HCT116 (cell line): Measurements from ENCODE around the gene MTIF3. TPM values are rescaled to one million over a fixed set of nuclear protein-coding genes. Genes with fewer than 3 reads are reported as not detected.

Source experiments
- ATAC-seq: fragments of 200-7000 bp; cut with Tn5 transposase; 2 replicates; pipeline ENCODE4 v1.9.1; 2020; ENCODE audit warnings: mild to moderate bottlenecking, moderate library complexity
- Bru-seq: library from RNA; stranded (reverse); fragments of 400-500 nt; gene quantifications from one replicate; lab custom pipeline; 2021; lab: Mats Ljungman, UMichigan
- BruChase-seq, 2 experiments: library from RNA; stranded (reverse); fragments of 400-500 nt; gene quantifications; one replicate each; lab custom pipeline; 2021; lab: Mats Ljungman, UMichigan
- BruUV-seq: library from RNA; stranded (reverse); fragments of 400-500 nt; replicated peaks from 2 replicates; lab custom pipeline; 2021; lab: Mats Ljungman, UMichigan
- CTCF ChIA-PET: fragments of 300-600 bp; sonication (Branson Sonifier 250); formaldehyde crosslinking; loops from one replicate; lab custom pipeline; 2021; ENCODE audit warnings: antibody characterized with exemption; lab: Charles Lee
- POLR2A ChIA-PET: fragments of 300-600, 350-600 bp; sonication (Branson Sonifier 250); formaldehyde crosslinking; loops from one replicate; lab custom pipeline; 2021; ENCODE audit warnings: antibody characterized with exemption; lab: Charles Lee
- RAD21 ChIA-PET, 2 experiments: fragments of 300-600 bp; sonication (Branson Sonifier 250); formaldehyde crosslinking; loops; one replicate each; lab custom pipeline; 2023; ENCODE audit warnings: low total read pairs in 2 of 2; ENCODE audit not compliant: uncharacterized antibody in 2 of 2, unreplicated experiment in 2 of 2, low non-redundant PET in 1 of 2; lab: Charles Lee
- DNase-seq: peaks from one replicate; pipeline ENCODE4 v3.0.0-alpha.2; 2010; ENCODE audit warnings: low read depth, low spot score
- H2AFZ ChIP-seq: fragments of 200-600 bp; shearing (Covaris generic), sonication (generic); 2 replicates; pipeline ENCODE4 v1.6.1; 2017; ENCODE audit warnings: low read depth, mixed run types, mixed read lengths, antibody characterized with exemption, low read length; ENCODE audit not compliant: poor library complexity, severe bottlenecking
- H3K27ac ChIP-seq: 2 replicates; pipeline ENCODE4 v1.5.1; 2012; ENCODE audit warnings: low read depth, low read length
- H3K27me3 ChIP-seq: fragments of 200-600 bp; sonication (generic); 2 replicates; pipeline ENCODE4 v1.6.1; 2016; ENCODE audit warnings: mixed run types, low read length, mixed read lengths; ENCODE audit not compliant: insufficient read depth
- H3K36me3 ChIP-seq, 2 experiments: fragments of 200-500 bp in 1 of 2; fragments of 200-600 bp in 1 of 2; sonication (Bioruptor generic) in 1 of 2; sonication (generic) in 1 of 2; 2 replicates each; pipeline versions ENCODE4 v1.5.1 to v1.6.1; 2014 to 2016; ENCODE audit warnings: low read length in 2 of 2, inconsistent platforms in 1 of 2, mixed read lengths in 1 of 2, mixed run types in 1 of 2; ENCODE audit not compliant: insufficient read depth in 2 of 2, control insufficient read depth in 1 of 2
- H3K4me1 ChIP-seq, 2 experiments: fragments of 200-600 bp in 1 of 2; sonication (generic) in 1 of 2; 2 replicates each; pipeline versions ENCODE4 v1.5.1 to v1.6.1; 2012 to 2017; ENCODE audit warnings: low read length in 2 of 2, inconsistent platforms in 1 of 2, mild to moderate bottlenecking in 1 of 2, mixed read lengths in 1 of 2, mixed run types in 1 of 2, moderate library complexity in 1 of 2; ENCODE audit not compliant: insufficient read depth in 2 of 2, control insufficient read depth in 1 of 2
- H3K4me2 ChIP-seq: fragments of 200-600 bp; sonication (generic); 2 replicates; pipeline ENCODE4 v1.6.1; 2017; ENCODE audit warnings: mixed run types, low read length, mixed read lengths
- H3K4me3 ChIP-seq, 2 experiments: fragments of 200-600 bp in 1 of 2; sonication (generic) in 1 of 2; replicated peaks in 1 of 2; 2 replicates each; pipeline ENCODE4 v1.5.1; 2011 to 2016; ENCODE audit warnings: low read length in 2 of 2, control low read depth in 1 of 2, low read depth in 1 of 2, mild to moderate bottlenecking in 1 of 2, mixed read lengths in 1 of 2, mixed run types in 1 of 2
- H3K79me2 ChIP-seq: fragments of 200-600 bp; sonication (generic); 2 replicates; pipeline ENCODE4 v1.6.1; 2017; ENCODE audit warnings: mild to moderate bottlenecking, mixed run types, low read length, moderate library complexity, mixed read lengths; ENCODE audit not compliant: insufficient read depth
- H3K9ac ChIP-seq: fragments of 200-600 bp; sonication (generic); 2 replicates; pipeline ENCODE4 v1.6.1; 2016; ENCODE audit warnings: low read length, mixed read lengths
- H3K9me2 ChIP-seq: fragments of 200-600 bp; sonication (generic), shearing (Covaris generic); 2 replicates; pipeline ENCODE4 v1.6.1; 2017; ENCODE audit warnings: mixed run types, mild to moderate bottlenecking, moderate library complexity; ENCODE audit not compliant: insufficient read depth
- H3K9me3 ChIP-seq, 2 experiments: fragments of 200-500 bp in 1 of 2; fragments of 200-600 bp in 1 of 2; sonication (Bioruptor generic) in 1 of 2; sonication (generic) in 1 of 2; 2 replicates each; pipeline ENCODE4 v1.6.1; 2014 to 2017; ENCODE audit warnings: low read length in 2 of 2, mixed read lengths in 2 of 2, inconsistent platforms in 1 of 2, low read depth in 1 of 2, mild to moderate bottlenecking in 1 of 2, mixed run types in 1 of 2, moderate library complexity in 1 of 2; ENCODE audit not compliant: control insufficient read depth in 1 of 2, insufficient read depth in 1 of 2
- H4K20me1 ChIP-seq: fragments of 200-600 bp; sonication (generic), shearing (Covaris generic); 2 replicates; pipeline ENCODE4 v1.6.1; 2017; ENCODE audit warnings: mixed run types, mild to moderate bottlenecking, moderate library complexity; ENCODE audit not compliant: insufficient read depth
- ATF3 ChIP-seq: IDR thresholded peaks from 2 replicates; pipeline ENCODE4 v1.6.1; 2012
- CBX3 ChIP-seq: IDR thresholded peaks from 2 replicates; pipeline ENCODE4 v1.6.1; 2012; ENCODE audit warnings: low read depth
- CEBPB ChIP-seq: IDR thresholded peaks from 2 replicates; pipeline ENCODE4 v1.6.1; 2012; ENCODE audit warnings: low read depth
- EZH2 ChIP-seq: fragments of 200-600 bp; sonication (generic); IDR thresholded peaks from 2 replicates; pipeline ENCODE4 v1.6.1; 2017; ENCODE audit warnings: antibody characterized with exemption, mixed run types
- EZH2phosphoT487 ChIP-seq: fragments of 200-600 bp; IDR thresholded peaks from 2 replicates; pipeline ENCODE4 v1.6.1; 2018; ENCODE audit warnings: antibody characterized with exemption, borderline replicate concordance
- FOSL1 ChIP-seq: IDR thresholded peaks from 2 replicates; pipeline ENCODE4 v1.6.1; 2012; ENCODE audit warnings: low read depth
- JUND ChIP-seq: IDR thresholded peaks from 2 replicates; pipeline ENCODE4 v1.6.1; 2012
- POLR2A ChIP-seq: IDR thresholded peaks from 2 replicates; pipeline ENCODE4 v1.7.0; 2011; ENCODE audit warnings: borderline replicate concordance; ENCODE audit not compliant: insufficient read depth, insufficient read length; ENCODE audit errors: extremely low read depth
- POLR2AphosphoS5 ChIP-seq: IDR thresholded peaks from 2 replicates; pipeline ENCODE4 v1.6.1; 2011; ENCODE audit warnings: mild to moderate bottlenecking, low read depth, low read length, moderate library complexity
- RAD21 ChIP-seq: IDR thresholded peaks from 2 replicates; pipeline ENCODE4 v1.6.1; 2012; ENCODE audit warnings: low read depth, mild to moderate bottlenecking
- REST ChIP-seq: IDR thresholded peaks from 2 replicates; pipeline ENCODE4 v1.6.1; 2012; ENCODE audit warnings: low read depth
- SIN3A ChIP-seq: IDR thresholded peaks from 2 replicates; pipeline ENCODE4 v1.6.1; 2012; ENCODE audit warnings: low read depth
- TCF7L2 ChIP-seq: IDR thresholded peaks from 2 replicates; pipeline ENCODE4 v1.7.0; 2011; ENCODE audit warnings: borderline replicate concordance, inconsistent platforms; ENCODE audit not compliant: insufficient read depth, insufficient read length; ENCODE audit errors: extremely low read depth
- YY1 ChIP-seq: IDR thresholded peaks from 2 replicates; pipeline ENCODE4 v1.6.1; 2011; ENCODE audit warnings: low read length, low read depth, moderate library complexity, mild to moderate bottlenecking; ENCODE audit not compliant: insufficient replicate concordance; ENCODE audit errors: extremely low read depth
- ZBTB33 ChIP-seq: IDR thresholded peaks from 2 replicates; pipeline ENCODE4 v1.6.1; 2011; ENCODE audit warnings: mild to moderate bottlenecking, low read length, moderate library complexity; ENCODE audit not compliant: insufficient replicate concordance; ENCODE audit errors: extremely low read depth
- ZFX ChIP-seq: fragments of 450-650 bp; IDR thresholded peaks from 2 replicates; pipeline ENCODE4 v1.6.1; 2017
- ZNF274 ChIP-seq: fragments of 200-500 bp; sonication (Bioruptor generic); IDR thresholded peaks from 2 replicates; pipeline ENCODE4 v1.6.1; 2014; ENCODE audit warnings: mild to moderate bottlenecking, low read depth, low read length, inconsistent platforms
- intact Hi-C: fragments of 100-400 bp; cut with micrococcal nuclease; formaldehyde crosslinking; loops from 2 replicates; pipeline ENCODE4 v1.10.0; 2022
- long read RNA-seq: library from polyadenylated mRNA; unstranded; transcript quantifications from one replicate; pipeline ENCODE4 v2.0.0, GENCODE V29; 2021; ENCODE audit not compliant: unreplicated experiment
- polyA plus RNA-seq: library from polyadenylated mRNA; unstranded; fragments of >200 nt; gene quantifications from 2 replicates; pipeline ENCODE4 v1.2.1, GENCODE V29; 2012; ENCODE audit warnings: missing spikeins
- total RNA-seq: library from RNA; stranded (reverse); gene quantifications from one replicate; pipeline ENCODE4 v1.2.1, GENCODE V29; 2021; ENCODE audit not compliant: unreplicated experiment
- TF ChIP-seq, protein P1 (sequence below): IDR thresholded peaks from 2 replicates; pipeline ENCODE4 v1.6.1; 2012

The MTIF3 gene
- total RNA-seq (27.8 TPM), Bru-seq, nascent RNA (percentile 75 among the genes with signal in this experiment), BruChase-seq, experiment 1, labeled RNA remaining after a 6-hour chase (percentile 68 among the genes with signal in this experiment), BruChase-seq, experiment 2, labeled RNA remaining after a 2-hour chase (percentile 75 among the genes with signal in this experiment)
- polyA plus RNA-seq, result 21.0 and 31.5 TPM in 2 replicates
- long read RNA-seq, partial matches to known transcripts, result 9 of 30 reads
- long read RNA-seq, other reads (novel, unspliced or antisense), result 16 of 30 reads

DNA sequence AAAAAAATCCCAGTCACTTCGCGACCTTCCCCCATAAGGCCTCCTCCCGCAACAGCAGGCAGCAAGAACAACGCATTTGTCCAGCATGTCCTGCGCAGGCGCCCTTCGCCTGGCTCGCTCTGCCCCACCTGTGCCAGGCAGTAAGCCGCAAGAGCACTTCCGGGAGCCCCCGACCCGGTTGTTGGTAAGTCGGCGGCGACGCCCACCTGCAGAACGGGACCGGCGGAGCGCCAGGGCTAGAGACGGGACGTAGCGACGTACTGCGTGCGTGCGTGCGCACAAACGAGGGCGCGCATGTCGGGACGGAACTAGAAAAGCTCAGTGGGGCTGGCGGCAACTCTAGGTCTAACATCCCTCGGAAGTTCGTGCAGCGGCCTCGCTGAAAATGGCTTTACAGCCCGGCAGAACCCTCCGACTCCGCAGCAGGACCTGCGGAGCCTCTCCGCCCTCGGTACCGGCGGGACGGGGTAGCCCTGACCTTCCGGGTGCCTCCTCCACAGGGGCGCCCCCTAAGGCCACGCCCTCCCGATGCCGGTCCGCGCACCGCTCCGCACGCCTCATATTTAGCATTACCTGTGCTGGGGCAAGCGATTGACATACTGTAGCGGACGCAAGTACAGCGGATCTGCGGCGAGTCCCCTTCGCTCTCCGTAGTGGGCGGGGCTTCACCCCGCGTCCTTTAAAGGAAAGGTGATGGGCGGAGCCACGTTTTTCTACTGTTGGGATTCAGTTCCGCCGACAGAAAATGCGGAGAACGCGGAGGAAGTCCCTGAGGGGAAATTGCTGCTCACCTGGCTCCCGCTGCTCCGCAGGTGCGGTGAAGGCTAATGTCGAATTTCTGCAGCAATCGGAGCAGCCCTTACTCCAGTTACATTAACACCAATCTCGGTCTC, at the start of gene MTIF3:
Gene MTIF3 (minus strand): TSS at position 629 of the 893 bp plus-strand sequence. CDS start 10,116 bp downstream, outside the sequence.
- DNase-seq, result peak; percentile 95
- POLR2A ChIA-PET, result interaction anchor here (0.5 to 2.8 kb wide), 8 partner anchors 10 to 652 kb away, joined by 3 to 21 read pairs (median 3); no protein-coding TSS in a partner anchor
- peak within 1 kb of the TSS; percentile 76 for H3K9ac ChIP-seq
- BruUV-seq, result no TSS peak
- ATAC-seq, result peak; percentile 91
- no peaks in the 10 kb centered on the region for H4K20me1 ChIP-seq
- intact Hi-C loops, result loop anchor here (1.0 to 5.0 kb wide), 2 partner anchors 24 to 172 kb away; partner anchors contain the start of genes LNX2 and POLR1D
- RAD21 ChIA-PET, result interaction anchor here in 1 of 2 experiments (1.0 kb wide), 1 partner anchor 376 kb away, joined by 4 read pairs; no protein-coding TSS in a partner anchor
- peak within 1 kb of the TSS; percentile 19 for H2AFZ ChIP-seq
- H3K4me3 ChIP-seq, result peak within 1 kb of the TSS; percentile 61 to 68
- peak within 1 kb of the TSS; percentile 99 for H3K27ac ChIP-seq
- H3K36me3 ChIP-seq, result no peaks in the 10 kb centered on the region
- no peaks in the 10 kb centered on the region for H3K9me3 ChIP-seq
- H3K9me2 ChIP-seq, result no peaks in the 10 kb centered on the region
- peaks cover 26% of the 10 kb centered on the region for H3K79me2 ChIP-seq
- peaks cover 14 to 21% of the 10 kb centered on the region in 2 experiments for H3K4me1 ChIP-seq
- H3K4me2 ChIP-seq, result peak within 1 kb of the TSS; percentile 87
- H3K27me3 ChIP-seq, result no peaks in the 10 kb centered on the region
- CTCF ChIA-PET, result interaction anchor here (1.1 to 2.1 kb wide), 4 partner anchors 24 to 504 kb away, joined by 3 to 8 read pairs (median 4); no protein-coding TSS in a partner anchor
- TF ChIP-seq FOSL1 (no peak), POLR2A (peak; percentile 88), CBX3 (no peak), SIN3A (peak; percentile 58; the same call in 1 of the 2 replicates), ZFX (0 out of 2 replicates have a peak, but pooled peaks have one; percentile 24), ZBTB33 (peak; percentile 58), CEBPB (no peak), EZH2 (no peak), ATF3 (no peak), RAD21 (no peak), POLR2AphosphoS5 (peak; percentile 79), EZH2phosphoT487 (no peak), TCF7L2 (peak; percentile 8), JUND (no peak; the same call in 1 of the 2 replicates), REST (no peak), YY1 (peak; percentile 11), ZNF274 (no peak)
- TF ChIP-seq, protein P1, sequence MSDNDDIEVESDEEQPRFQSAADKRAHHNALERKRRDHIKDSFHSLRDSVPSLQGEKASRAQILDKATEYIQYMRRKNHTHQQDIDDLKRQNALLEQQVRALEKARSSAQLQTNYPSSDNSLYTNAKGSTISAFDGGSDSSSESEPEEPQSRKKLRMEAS, result peak; percentile 72
